Neural cell (in vitro differentiated cells): ENCODE measurements around the gene CACNA1S.

Experiments
- EP300 ChIP-seq: fragments of 450-650 bp; conservative IDR thresholded peaks from 2 replicates; pipeline ENCODE4 v1.6.1; 2014; ENCODE audit warnings: antibody characterized with exemption, mild to moderate bottlenecking, moderate library complexity; ENCODE audit not compliant: poor library complexity, severe bottlenecking
- EZH2 ChIP-seq: fragments of 200-600, 300-800 bp; shearing (Covaris generic), sonication (generic); IDR thresholded peaks from 2 replicates; pipeline ENCODE4 v1.6.1; 2014; ENCODE audit warnings: antibody characterized with exemption, low read length, borderline replicate concordance, mild to moderate bottlenecking; ENCODE audit not compliant: insufficient read depth, poor library complexity, severe bottlenecking
- POLR2AphosphoS5 ChIP-seq: IDR thresholded peaks from 2 replicates; pipeline ENCODE4 v1.6.1; 2012
- TAF1 ChIP-seq: IDR thresholded peaks from 2 replicates; pipeline ENCODE4 v1.6.1; 2012; ENCODE audit warnings: low read depth

DNA sequence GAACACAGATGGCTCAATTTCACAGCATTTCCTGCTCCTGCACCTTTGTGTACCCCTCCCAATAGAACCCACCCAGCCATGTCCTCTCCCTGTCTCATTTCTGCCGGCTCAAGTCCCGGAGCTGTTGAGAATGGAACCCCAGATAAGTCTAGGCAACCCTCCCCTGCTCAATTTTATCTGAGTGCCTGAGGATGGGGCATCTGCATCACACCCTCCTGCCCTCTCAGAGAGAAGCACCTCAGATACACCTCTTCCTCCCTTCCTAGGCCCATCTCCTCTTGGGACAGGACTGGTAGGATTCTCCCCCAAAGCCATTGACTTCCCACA lies 89.8 kb downstream of the CACNA1S start:
- TF ChIP-seq EZH2 (no peak), POLR2AphosphoS5 (no peak), TAF1 (no peak), EP300 (no peak)
